H9 (cell line): ENCODE results near the gene LTBP2. TPM values are rescaled to one million over a fixed set of nuclear protein-coding genes. Genes with fewer than 3 reads are reported as not detected.
A peak's percentile ranks its signal among the peaks of the same experiment; 100 is the strongest.

Experiments used
- DNase-seq: peaks from one replicate; pipeline ENCODE4 v3.0.0-alpha.2; 2017
- H2AFZ ChIP-seq: one replicate; pipeline ENCODE4 v1.6.1; 2013; ENCODE audit warnings: mild to moderate bottlenecking, low read length, control low read depth, moderate library complexity
- H2AK5ac ChIP-seq: 2 replicates; pipeline ENCODE4 v1.6.1; 2013; ENCODE audit warnings: low read length, control low read depth, mixed read lengths; ENCODE audit not compliant: insufficient read length
- H2BK120ac ChIP-seq: one replicate; pipeline ENCODE4 v1.6.1; 2013; ENCODE audit warnings: low read depth, mild to moderate bottlenecking, low read length, control low read depth, inconsistent platforms; ENCODE audit not compliant: poor library complexity, severe bottlenecking
- H2BK12ac ChIP-seq: 2 replicates; pipeline ENCODE4 v1.6.1; 2013; ENCODE audit warnings: low read length, control low read depth, mixed read lengths, low read depth; ENCODE audit not compliant: insufficient read length
- H2BK15ac ChIP-seq: 2 replicates; pipeline ENCODE4 v1.6.1; 2013; ENCODE audit warnings: low read depth, low read length, control low read depth
- H2BK20ac ChIP-seq: one replicate; pipeline ENCODE4 v1.6.1; 2013; ENCODE audit warnings: low read depth, mild to moderate bottlenecking, low read length, control low read depth, inconsistent platforms; ENCODE audit not compliant: poor library complexity, severe bottlenecking
- H2BK5ac ChIP-seq: 2 replicates; pipeline ENCODE4 v1.6.1; 2013; ENCODE audit warnings: low read length, control low read depth, mixed read lengths; ENCODE audit not compliant: insufficient read length
- H3K14ac ChIP-seq: 2 replicates; pipeline ENCODE4 v1.6.1; 2013; ENCODE audit warnings: low read length, control low read depth; ENCODE audit not compliant: insufficient read depth
- H3K18ac ChIP-seq: 2 replicates; pipeline ENCODE4 v1.6.1; 2013; ENCODE audit warnings: low read depth, mild to moderate bottlenecking, mixed read lengths, low read length, control low read depth; ENCODE audit not compliant: insufficient read length
- H3K23ac ChIP-seq: 2 replicates; pipeline ENCODE4 v1.6.1; 2013; ENCODE audit warnings: low read length, control low read depth, mixed read lengths, low read depth; ENCODE audit not compliant: insufficient read length
- H3K23me2 ChIP-seq: 2 replicates; pipeline ENCODE4 v1.6.1; 2013; ENCODE audit warnings: low read depth, mild to moderate bottlenecking, mixed read lengths, low read length, control low read depth; ENCODE audit not compliant: insufficient read length, poor library complexity, severe bottlenecking
- H3K27ac ChIP-seq: 2 replicates; pipeline ENCODE4 v1.5.1; 2013; ENCODE audit warnings: low read length, control low read depth, mixed read lengths, low read depth; ENCODE audit not compliant: insufficient read length
- H3K27me3 ChIP-seq: 2 replicates; pipeline ENCODE4 v1.6.1; 2013; ENCODE audit warnings: low read length, control low read depth, inconsistent platforms; ENCODE audit not compliant: insufficient read depth
- H3K4ac ChIP-seq: 2 replicates; pipeline ENCODE4 v1.6.1; 2013; ENCODE audit warnings: low read depth, mild to moderate bottlenecking, control low read depth, inconsistent platforms, low read length, moderate library complexity
- H3K4me1 ChIP-seq: 2 replicates; pipeline ENCODE4 v1.6.1; 2013; ENCODE audit warnings: low read length, control low read depth, inconsistent platforms; ENCODE audit not compliant: insufficient read depth
- H3K4me2 ChIP-seq: 2 replicates; pipeline ENCODE4 v1.6.1; 2013; ENCODE audit warnings: low read length, control low read depth, mixed read lengths; ENCODE audit not compliant: insufficient read length, insufficient read depth
- H3K56ac ChIP-seq: 2 replicates; pipeline ENCODE4 v1.6.1; 2013; ENCODE audit warnings: low read depth, mild to moderate bottlenecking, mixed read lengths, low read length, control low read depth; ENCODE audit not compliant: insufficient read length
- H3K79me1 ChIP-seq: 2 replicates; pipeline ENCODE4 v1.6.1; 2013; ENCODE audit warnings: low read depth, mild to moderate bottlenecking, moderate library complexity, low read length, control low read depth, inconsistent platforms; ENCODE audit not compliant: insufficient read depth, poor library complexity, severe bottlenecking
- H3K79me2 ChIP-seq: 2 replicates; pipeline ENCODE4 v1.6.1; 2013; ENCODE audit warnings: low read length, control low read depth, inconsistent platforms; ENCODE audit not compliant: insufficient read depth
- H3K9ac ChIP-seq: 2 replicates; pipeline ENCODE4 v1.6.1; 2013; ENCODE audit warnings: low read length, control low read depth, mixed read lengths; ENCODE audit not compliant: insufficient read length; ENCODE audit errors: extremely low read depth
- H3K9me3 ChIP-seq: one replicate; pipeline ENCODE4 v1.6.1; 2013; ENCODE audit warnings: low read depth, low read length, inconsistent platforms; ENCODE audit not compliant: control insufficient read depth
- H3T11ph ChIP-seq: one replicate; pipeline ENCODE4 v1.6.1; 2013; ENCODE audit warnings: mild to moderate bottlenecking, low read length, control low read depth, inconsistent platforms
- H4K20me1 ChIP-seq: one replicate; pipeline ENCODE4 v1.6.1; 2013; ENCODE audit not compliant: control insufficient read depth, insufficient read length, insufficient read depth
- H4K5ac ChIP-seq: 2 replicates; pipeline ENCODE4 v1.6.1; 2013; ENCODE audit warnings: low read depth, mild to moderate bottlenecking, mixed read lengths, low read length, control low read depth; ENCODE audit not compliant: insufficient read length
- H4K8ac ChIP-seq: replicated peaks from 2 replicates; pipeline ENCODE4 v1.6.1; 2013; ENCODE audit warnings: low read length, control low read depth, mixed read lengths, low read depth; ENCODE audit not compliant: insufficient read length
- H4K91ac ChIP-seq: 2 replicates; pipeline ENCODE4 v1.6.1; 2013; ENCODE audit warnings: low read depth, mild to moderate bottlenecking, moderate library complexity, mixed read lengths, low read length, control low read depth; ENCODE audit not compliant: insufficient read length
- H3K27ac Mint-ChIP-seq, 3 experiments: 2 replicates in 2 of 3; 3 replicates in 1 of 3; pipeline ENCODE4 v1.8.0; 2020 to 2021; ENCODE audit warnings: mixed read lengths in 3 of 3, mild to moderate bottlenecking in 1 of 3, moderate library complexity in 1 of 3
- H3K27me3 Mint-ChIP-seq: 2 replicates; pipeline ENCODE4 v1.8.0; 2021; ENCODE audit warnings: low read depth, mild to moderate bottlenecking, moderate library complexity, mixed read lengths
- H3K36me3 Mint-ChIP-seq, 3 experiments: 2 replicates in 2 of 3; 3 replicates in 1 of 3; pipeline ENCODE4 v1.8.0; 2020 to 2021; ENCODE audit warnings: low read depth in 3 of 3, mixed read lengths in 3 of 3; ENCODE audit not compliant: insufficient read depth in 1 of 3
- H3K4me1 Mint-ChIP-seq, 2 experiments: 2 replicates each; pipeline ENCODE4 v1.8.0; 2020; ENCODE audit warnings: mixed read lengths in 2 of 2
- H3K4me3 Mint-ChIP-seq, 2 experiments: 2 replicates in 1 of 2; 3 replicates in 1 of 2; pipeline ENCODE4 v1.8.0; 2020 to 2021; ENCODE audit warnings: mild to moderate bottlenecking in 2 of 2, mixed read lengths in 2 of 2, moderate library complexity in 1 of 2
- H3K9me3 Mint-ChIP-seq, 2 experiments: 2 replicates in 1 of 2; 3 replicates in 1 of 2; pipeline ENCODE4 v1.8.0; 2020; ENCODE audit warnings: mild to moderate bottlenecking in 2 of 2, mixed read lengths in 2 of 2, moderate library complexity in 1 of 2
- WGBS: extraction: QIAGEN DNeasy Blood & Tissue Kit; methylation state at CpG from one replicate; pipeline ENCODE4 v1.1.7; 2013; ENCODE audit warnings: missing lambda C conversion rate, low lambda C conversion rate, mixed read lengths; ENCODE audit not compliant: insufficient read length; ENCODE audit errors: extremely low coverage; 5-methylcytosine and 5-hydroxymethylcytosine counted together
- total RNA-seq: library from RNA; stranded (reverse); gene quantifications from 2 replicates; pipeline ENCODE4 v1.2.1, GENCODE V29; 2021
- TF ChIP-seq, protein P1 (sequence below): fragments of 200-600 bp; sonication (generic); conservative IDR thresholded peaks from 3 replicates; pipeline ENCODE4 v1.8.0; 2021; ENCODE audit warnings: antibody characterized with exemption, mild to moderate bottlenecking

LTBP2 gene
- total RNA-seq, 1 experiment from 2014 or later, result 0.77 TPM

DNA sequence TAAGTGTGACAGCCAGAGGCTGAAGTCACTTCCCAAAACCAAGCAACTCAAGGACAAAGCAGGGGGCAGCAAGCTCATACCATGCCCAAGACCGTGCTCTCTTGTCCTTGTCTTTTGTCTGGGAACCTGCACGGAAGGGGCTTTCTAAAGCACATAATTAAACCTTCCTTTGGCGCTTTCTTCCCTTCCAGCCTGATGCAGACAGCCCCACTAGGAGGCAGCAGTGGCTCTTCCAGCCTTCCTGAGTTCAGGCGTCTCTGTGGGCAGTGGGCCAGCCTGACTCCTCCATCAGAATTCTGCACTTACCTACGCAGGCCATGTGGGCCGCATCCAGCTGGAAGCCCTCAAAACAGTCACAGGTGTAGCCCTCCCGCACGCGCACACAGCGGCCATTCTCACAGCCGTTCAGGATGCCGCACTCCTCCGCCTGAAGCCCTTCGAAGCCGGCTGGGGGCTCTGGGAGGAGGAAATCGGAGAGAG, 110.9 kb downstream of the LTBP2 start:
- Histone ChIP-seq H3K9ac (no peak overlapping the region), H3K4me1 (no peaks in the 10 kb centered on the region; the same call in 1 of the 2 replicates)
- DNase-seq, result peak; percentile 90

More for the DNA sequence above, 110.9 kb downstream of the LTBP2 start:
- peak overlapping the region; percentile 46; the same call in 1 of the 2 replicates for H3K14ac ChIP-seq
- Mint-ChIP-seq H3K27ac (peak overlapping the region; percentile 93 to 98 (median 94); a peak in 6 of 7 replicates), H3K4me3 (peak overlapping the region in 1 of 2 experiments; percentile 62; a peak in 1 of 5 replicates), H3K27me3 (no peaks in the 10 kb centered on the region), H3K9me3 (no peaks in the 10 kb centered on the region), H3K4me1 (peaks cover 31 to 38% of the 10 kb centered on the region in 2 experiments), H3K36me3 (peaks cover 1 to 5% (median 4%) of the 10 kb centered on the region in 3 experiments; a peak in 6 of 7 replicates)
- H2BK12ac ChIP-seq, result no peak overlapping the region
- peak overlapping the region; percentile 87 for H2BK120ac ChIP-seq
- no peak overlapping the region for H4K5ac ChIP-seq
- TF ChIP-seq, protein P1, sequence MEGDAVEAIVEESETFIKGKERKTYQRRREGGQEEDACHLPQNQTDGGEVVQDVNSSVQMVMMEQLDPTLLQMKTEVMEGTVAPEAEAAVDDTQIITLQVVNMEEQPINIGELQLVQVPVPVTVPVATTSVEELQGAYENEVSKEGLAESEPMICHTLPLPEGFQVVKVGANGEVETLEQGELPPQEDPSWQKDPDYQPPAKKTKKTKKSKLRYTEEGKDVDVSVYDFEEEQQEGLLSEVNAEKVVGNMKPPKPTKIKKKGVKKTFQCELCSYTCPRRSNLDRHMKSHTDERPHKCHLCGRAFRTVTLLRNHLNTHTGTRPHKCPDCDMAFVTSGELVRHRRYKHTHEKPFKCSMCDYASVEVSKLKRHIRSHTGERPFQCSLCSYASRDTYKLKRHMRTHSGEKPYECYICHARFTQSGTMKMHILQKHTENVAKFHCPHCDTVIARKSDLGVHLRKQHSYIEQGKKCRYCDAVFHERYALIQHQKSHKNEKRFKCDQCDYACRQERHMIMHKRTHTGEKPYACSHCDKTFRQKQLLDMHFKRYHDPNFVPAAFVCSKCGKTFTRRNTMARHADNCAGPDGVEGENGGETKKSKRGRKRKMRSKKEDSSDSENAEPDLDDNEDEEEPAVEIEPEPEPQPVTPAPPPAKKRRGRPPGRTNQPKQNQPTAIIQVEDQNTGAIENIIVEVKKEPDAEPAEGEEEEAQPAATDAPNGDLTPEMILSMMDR, result peak; percentile 82
- H3K56ac ChIP-seq, result no peak overlapping the region
- no peak overlapping the region for H3K23ac ChIP-seq
- no peaks in the 10 kb centered on the region for H3K9me3 ChIP-seq
- H3K4me2 ChIP-seq, result no peak overlapping the region
- no peaks in the 10 kb centered on the region for H3K79me2 ChIP-seq
- H2BK15ac ChIP-seq, result no peak overlapping the region
- no peaks in the 10 kb centered on the region for H3K23me2 ChIP-seq
- H4K91ac ChIP-seq, result no peak overlapping the region
- H2AK5ac ChIP-seq, result no peak overlapping the region
- no peaks in the 10 kb centered on the region for H4K20me1 ChIP-seq
- no peak overlapping the region for H2BK20ac ChIP-seq
- no peak overlapping the region for H2AFZ ChIP-seq
- peak overlapping the region; percentile 51 for H3K18ac ChIP-seq
- H3K27ac ChIP-seq, result no peak overlapping the region
- no peaks in the 10 kb centered on the region for H3K27me3 ChIP-seq
- no peak overlapping the region for H3T11ph ChIP-seq
- H3K4ac ChIP-seq, result no peak overlapping the region
- H3K79me1 ChIP-seq, result no peaks in the 10 kb centered on the region
- no peak overlapping the region for H2BK5ac ChIP-seq
- no peak overlapping the region for H4K8ac ChIP-seq
- no CpG with 5 or more reads among the region's 16 CpGs for WGBS
